ENCODE data around the gene ZBTB1. TPM values are rescaled to one million over a fixed set of nuclear protein-coding genes. Genes with fewer than 3 reads are reported as not detected.

Gene ZBTB1
- total RNA-seq, 1 experiment from 2014 or later: 37.8 TPM

DNA sequence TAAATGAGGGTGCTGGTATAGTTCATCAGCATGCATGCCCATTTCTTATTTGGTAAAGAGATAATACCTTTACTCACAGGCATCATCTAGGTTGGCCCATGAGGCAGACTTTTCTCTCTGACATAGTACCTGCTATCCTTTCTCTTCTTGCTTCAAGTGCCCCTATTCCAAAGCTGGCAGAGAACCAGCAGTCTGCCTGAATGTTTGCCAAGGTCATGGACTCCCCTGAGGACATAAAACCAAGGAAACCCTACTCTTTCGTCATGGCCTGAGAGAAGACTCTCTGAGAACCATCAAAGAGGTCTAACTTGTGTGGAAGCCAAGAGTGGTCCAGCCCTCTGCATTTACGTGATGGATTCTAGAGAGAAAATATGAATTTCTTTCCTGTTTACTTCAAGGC, 57.1 kb downstream of the ZBTB1 start:
- WGBS (ENCODE audit: extremely low coverage, insufficient read length, low lambda C conversion rate): no CpG with 5 or more reads among the region's 2 CpGs
- no peak overlapping the region for H2AFZ ChIP-seq (ENCODE audit: low read length)
- no peaks in the 10 kb centered on the region for H3K4me1 ChIP-seq (ENCODE audit: insufficient read depth, low read length)
- no peaks in the 10 kb centered on the region for H3K27me3 ChIP-seq (ENCODE audit: insufficient read depth, low read length)
- H2BK12ac ChIP-seq (ENCODE audit: insufficient read length, low read depth, low read length): no peak overlapping the region
- no peak for DNase-seq
- H3K56ac ChIP-seq (ENCODE audit: insufficient read length, low read depth, low read length): no peak overlapping the region
- Mint-ChIP-seq H3K9me3 (no peaks in the 10 kb centered on the region), H3K27me3 (ENCODE audit: low read depth) (no peaks in the 10 kb centered on the region; the same call in 1 of the 2 replicates), H3K27ac (no peak overlapping the region), H3K4me3 (no peak overlapping the region), H3K36me3 (ENCODE audit: insufficient read depth in 1 of 3, low read depth in 3 of 3) (no peaks in the 10 kb centered on the region), H3K4me1 (peaks cover 6 to 13% of the 10 kb centered on the region in 2 experiments; a peak in 3 of 4 replicates)
- H3K9ac ChIP-seq (ENCODE audit: extremely low read depth, insufficient read length, low read length): no peak overlapping the region
- no peaks in the 10 kb centered on the region for H3K23me2 ChIP-seq (ENCODE audit: insufficient read length, low read depth, low read length, poor library complexity, severe bottlenecking)
- H4K8ac ChIP-seq (replicated peaks; ENCODE audit: insufficient read length, low read depth, low read length): no peak overlapping the region
- H2AK5ac ChIP-seq (ENCODE audit: insufficient read length, low read length): no peak overlapping the region
- TF ChIP-seq, protein P1, sequence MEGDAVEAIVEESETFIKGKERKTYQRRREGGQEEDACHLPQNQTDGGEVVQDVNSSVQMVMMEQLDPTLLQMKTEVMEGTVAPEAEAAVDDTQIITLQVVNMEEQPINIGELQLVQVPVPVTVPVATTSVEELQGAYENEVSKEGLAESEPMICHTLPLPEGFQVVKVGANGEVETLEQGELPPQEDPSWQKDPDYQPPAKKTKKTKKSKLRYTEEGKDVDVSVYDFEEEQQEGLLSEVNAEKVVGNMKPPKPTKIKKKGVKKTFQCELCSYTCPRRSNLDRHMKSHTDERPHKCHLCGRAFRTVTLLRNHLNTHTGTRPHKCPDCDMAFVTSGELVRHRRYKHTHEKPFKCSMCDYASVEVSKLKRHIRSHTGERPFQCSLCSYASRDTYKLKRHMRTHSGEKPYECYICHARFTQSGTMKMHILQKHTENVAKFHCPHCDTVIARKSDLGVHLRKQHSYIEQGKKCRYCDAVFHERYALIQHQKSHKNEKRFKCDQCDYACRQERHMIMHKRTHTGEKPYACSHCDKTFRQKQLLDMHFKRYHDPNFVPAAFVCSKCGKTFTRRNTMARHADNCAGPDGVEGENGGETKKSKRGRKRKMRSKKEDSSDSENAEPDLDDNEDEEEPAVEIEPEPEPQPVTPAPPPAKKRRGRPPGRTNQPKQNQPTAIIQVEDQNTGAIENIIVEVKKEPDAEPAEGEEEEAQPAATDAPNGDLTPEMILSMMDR (conservative IDR thresholded peaks at IDR 0.05): no peak
- no peak overlapping the region for H3K27ac ChIP-seq (ENCODE audit: insufficient read length, low read depth, low read length)
- no peak overlapping the region for H3K4ac ChIP-seq (ENCODE audit: low read depth, low read length)
- no peak overlapping the region for H4K91ac ChIP-seq (ENCODE audit: insufficient read length, low read depth, low read length)
- H2BK20ac ChIP-seq (ENCODE audit: low read depth, low read length, poor library complexity, severe bottlenecking): no peak overlapping the region
- no peak overlapping the region for H3T11ph ChIP-seq (ENCODE audit: low read length)
- no peak overlapping the region for H3K23ac ChIP-seq (ENCODE audit: insufficient read length, low read depth, low read length)
- no peak overlapping the region for H3K14ac ChIP-seq (ENCODE audit: insufficient read depth, low read length)
- no peaks in the 10 kb centered on the region for H3K79me2 ChIP-seq (ENCODE audit: insufficient read depth, low read length)
- no peak overlapping the region for H4K5ac ChIP-seq (ENCODE audit: insufficient read length, low read depth, low read length)
- no peak overlapping the region for H2BK15ac ChIP-seq (ENCODE audit: low read depth, low read length)
- H3K4me2 ChIP-seq (ENCODE audit: insufficient read depth, insufficient read length, low read length): no peak overlapping the region
- H4K20me1 ChIP-seq (ENCODE audit: control insufficient read depth, insufficient read depth, insufficient read length): no peaks in the 10 kb centered on the region
- no peak overlapping the region for H3K18ac ChIP-seq (ENCODE audit: insufficient read length, low read depth, low read length)
- H3K79me1 ChIP-seq (ENCODE audit: insufficient read depth, low read depth, low read length, poor library complexity, severe bottlenecking): no peaks in the 10 kb centered on the region
- H2BK5ac ChIP-seq (ENCODE audit: insufficient read length, low read length): no peak overlapping the region
- H2BK120ac ChIP-seq (ENCODE audit: low read depth, low read length, poor library complexity, severe bottlenecking): no peak overlapping the region
- no peaks in the 10 kb centered on the region for H3K9me3 ChIP-seq (ENCODE audit: control insufficient read depth, low read depth, low read length)
